A549 (cell line): ENCODE data around the gene AMPD3. TPM values are rescaled to one million over a fixed set of nuclear protein-coding genes. Genes with fewer than 3 reads are reported as not detected.
A peak's percentile ranks its signal among the peaks of the same experiment; 100 is the strongest.

Experiments used
- ATAC-seq, 2 experiments: fragments of 200-7000 bp in 1 of 2; fragments of >200 bp in 1 of 2; cut with Nextera tagmentation in 1 of 2; cut with Tn5 transposase in 1 of 2; 3 replicates each; pipeline versions ENCODE4 v1.8.0 to v1.9.1; 2018 to 2020; ENCODE audit warnings: mild to moderate bottlenecking in 1 of 2, moderate library complexity in 1 of 2
- CTCF ChIA-PET: fragments of 300-600 bp; sonication (Branson Sonifier 250); formaldehyde crosslinking; extraction: SDS; loops from one replicate; lab custom pipeline; 2021; ENCODE audit warnings: antibody characterized with exemption, inconsistent platforms; lab: Yijun Ruan, JAX
- POLR2A ChIA-PET: fragments of 350-600 bp; formaldehyde crosslinking; extraction: SDS; loops from one replicate; lab custom pipeline; 2021; ENCODE audit warnings: antibody characterized with exemption, inconsistent platforms; lab: Yijun Ruan, JAX
- DNase-seq, 2 experiments: peaks; one replicate each; pipeline versions ENCODE4 v3.0.0 to v3.0.0-alpha.2; 2011 to 2016; ENCODE audit warnings: low read depth in 1 of 2, low spot score in 1 of 2
- FAIRE-seq: peaks from 2 replicates; lab custom pipeline; 2011; peaks lifted over from hg19 to GRCh38; lab: Jason Lieb, UNC
- H3K27ac ChIP-seq, 2 experiments: fragments of >200 bp; sonication (Bioruptor Twin); formaldehyde crosslinking; 3 replicates each; pipeline ENCODE4 v1.5.1; 2016 to 2017
- H3K4me1 ChIP-seq: fragments of >200 bp; sonication (Bioruptor Twin); formaldehyde crosslinking; 3 replicates; pipeline ENCODE4 v1.6.1; 2016
- H3K4me2 ChIP-seq: fragments of >200 bp; sonication (Bioruptor Twin); formaldehyde crosslinking; 3 replicates; pipeline ENCODE4 v1.6.1; 2016
- H3K4me3 ChIP-seq: fragments of >200 bp; sonication (Bioruptor Twin); formaldehyde crosslinking; 3 replicates; pipeline ENCODE4 v1.5.1; 2016
- H3K9me3 ChIP-seq: fragments of >200 bp; sonication (Bioruptor Twin); formaldehyde crosslinking; 3 replicates; pipeline ENCODE4 v1.6.1; 2016
- BHLHE40 ChIP-seq: IDR thresholded peaks from 2 replicates; pipeline ENCODE4 v1.6.1; 2012; ENCODE audit warnings: low read depth, low read length, inconsistent platforms
- CEBPB ChIP-seq, 2 experiments: fragments of >200 bp in 1 of 2; sonication (Bioruptor Twin) in 1 of 2; formaldehyde crosslinking in 1 of 2; IDR thresholded peaks; 2 replicates each; pipeline ENCODE4 v1.6.1; 2012 to 2016
- CHD2 ChIP-seq: fragments of 150-350 bp; IDR thresholded peaks from 2 replicates; pipeline ENCODE4 v1.6.1; 2014; ENCODE audit warnings: low read length; ENCODE audit not compliant: partially characterized antibody
- CHD4 ChIP-seq: fragments of 200-600 bp; sonication (generic); IDR thresholded peaks from 2 replicates; pipeline ENCODE4 v1.6.1; 2016; ENCODE audit warnings: antibody characterized with exemption, mild to moderate bottlenecking, borderline replicate concordance
- EHF ChIP-seq: fragments of 250-450 bp; sonication (Bioruptor Pico); IDR thresholded peaks from 2 replicates; pipeline ENCODE4 v1.5.0; 2020; ENCODE audit warnings: mild to moderate bottlenecking
- EHMT2 ChIP-seq: fragments of 200-600 bp; sonication (generic); IDR thresholded peaks from 2 replicates; pipeline ENCODE4 v1.6.1; 2016; ENCODE audit warnings: antibody characterized with exemption, low read depth, mild to moderate bottlenecking, moderate library complexity
- ESRRA ChIP-seq: fragments of 150-350 bp; IDR thresholded peaks from 2 replicates; pipeline ENCODE4 v1.6.1; 2014; ENCODE audit warnings: mild to moderate bottlenecking, low read length, borderline replicate concordance
- FOSL2 ChIP-seq, 2 experiments: fragments of 450-650 bp in 1 of 2; fragments of >200 bp in 1 of 2; sonication (Bioruptor Twin) in 1 of 2; formaldehyde crosslinking; IDR thresholded peaks; 2 replicates each; pipeline versions ENCODE4 v1.5.0 to v1.6.1; 2016 to 2020; ENCODE audit warnings: mild to moderate bottlenecking in 1 of 2, moderate library complexity in 1 of 2
- GATA3 ChIP-seq: IDR thresholded peaks from 2 replicates; pipeline ENCODE4 v1.6.1; 2012; ENCODE audit warnings: borderline replicate concordance
- HOXA7 ChIP-seq: fragments of 250-450 bp; sonication (Bioruptor Pico); IDR thresholded peaks from 2 replicates; pipeline ENCODE4 v1.5.0; 2020; ENCODE audit warnings: mild to moderate bottlenecking, moderate library complexity
- HOXB5 ChIP-seq: fragments of 250-450 bp; sonication (Bioruptor Pico); IDR thresholded peaks from 2 replicates; pipeline ENCODE4 v1.5.0; 2020; ENCODE audit warnings: mild to moderate bottlenecking, moderate library complexity
- KDM5A ChIP-seq: fragments of 200-600 bp; sonication (generic); IDR thresholded peaks from 2 replicates; pipeline ENCODE4 v1.6.1; 2016; ENCODE audit warnings: antibody characterized with exemption, mild to moderate bottlenecking
- NFE2L2 ChIP-seq: fragments of 150-350 bp; conservative IDR thresholded peaks from 2 replicates; pipeline ENCODE4 v1.6.1; 2014; ENCODE audit warnings: low read length
- PHF8 ChIP-seq: fragments of 200-600 bp; sonication (generic); IDR thresholded peaks from 2 replicates; pipeline ENCODE4 v1.6.1; 2016; ENCODE audit warnings: low read depth, mild to moderate bottlenecking, antibody characterized with exemption, moderate library complexity, borderline replicate concordance
- POLR2AphosphoS2 ChIP-seq: conservative IDR thresholded peaks from 2 replicates; pipeline ENCODE4 v1.6.1; 2012; ENCODE audit warnings: low read length, improper control_type of control experiment, inconsistent platforms
- RAD21 ChIP-seq, 2 experiments: fragments of >200 bp in 1 of 2; sonication (Bioruptor Twin) in 1 of 2; formaldehyde crosslinking in 1 of 2; IDR thresholded peaks in 1 of 2; conservative IDR thresholded peaks in 1 of 2; 2 replicates in 1 of 2; 3 replicates in 1 of 2; pipeline ENCODE4 v1.6.1; 2012 to 2018; ENCODE audit warnings: inconsistent platforms in 1 of 2
- RARB ChIP-seq: fragments of 250-450 bp; sonication (Bioruptor Pico); IDR thresholded peaks from 2 replicates; pipeline ENCODE4 v1.8.0; 2021; ENCODE audit warnings: mild to moderate bottlenecking, moderate library complexity
- RCOR1 ChIP-seq: fragments of 150-350 bp; IDR thresholded peaks from 2 replicates; pipeline ENCODE4 v1.6.1; 2014; ENCODE audit warnings: antibody characterized with exemption, low read length, low read depth
- RFX5 ChIP-seq: fragments of 450-650 bp; IDR thresholded peaks from 2 replicates; pipeline ENCODE4 v1.7.1; 2014; ENCODE audit warnings: antibody characterized with exemption, mild to moderate bottlenecking, moderate library complexity
- RNF2 ChIP-seq: fragments of 200-600 bp; sonication (generic); IDR thresholded peaks from 2 replicates; pipeline ENCODE4 v1.6.1; 2016; ENCODE audit warnings: low read depth, mild to moderate bottlenecking, antibody characterized with exemption, moderate library complexity, borderline replicate concordance
- USF2 ChIP-seq: fragments of 450-650 bp; IDR thresholded peaks from 2 replicates; pipeline ENCODE4 v1.6.1; 2014; ENCODE audit warnings: antibody characterized with exemption
- ZSCAN20 ChIP-seq: fragments of 250-450 bp; sonication (Bioruptor Pico); IDR thresholded peaks from 2 replicates; pipeline ENCODE4 v1.8.0; 2022; ENCODE audit warnings: mild to moderate bottlenecking, moderate library complexity
- WGBS: methylation state at CpG from one replicate; pipeline ENCODE4 v1.1.6; 2017; ENCODE audit errors: missing lambda C conversion rate; 5-methylcytosine and 5-hydroxymethylcytosine counted together
- polyA plus RNA-seq, 4 experiments: library from polyadenylated mRNA; depleted of rRNA in 3 of 4; stranded (reverse); fragments of >200 nt; fragmentation: RNase III in 1 of 4; extraction: RNeasy Plus Mini Kit Qiagen cat#74134 plus additional on column Dnase treatment in 1 of 4; gene quantifications; 2 replicates in 3 of 4; 3 replicates in 1 of 4; pipeline ENCODE4 v1.2.3, GENCODE V29; 2011 to 2017

AMPD3 gene
- polyA plus RNA-seq, 2 of the 4 experiments (the other 2 are of a cell fraction), result 3.1 to 4.7 TPM

GRCh38 chr11:10551290-10551592 lies 96.2 kb downstream of the AMPD3 start:
- Histone ChIP-seq H3K4me3 (no peak overlapping the region), H3K27ac (no peak overlapping the region), H3K9me3 (peaks cover 6% of the 10 kb centered on the region; the same call in 1 of the 3 replicates), H3K4me1 (peaks cover 15% of the 10 kb centered on the region), H3K4me2 (peak overlapping the region; percentile 55; the same call in 1 of the 3 replicates)
- POLR2A ChIA-PET, result no interaction called here
- ATAC-seq (no peak), FAIRE-seq (no peak), DNase-seq (no peak)
- CTCF ChIA-PET, result interaction anchor here (3.5 kb wide), 1 partner anchor 10 kb away, joined by 16 read pairs; the partner anchor contains the start of gene RNF141
- TF ChIP-seq ESRRA (no peak), POLR2AphosphoS2 (no peak), KDM5A (no peak), RCOR1 (no peak), PHF8 (no peak), EHMT2 (no peak), HOXA7 (CRISPR knock-in tag) (no peak), CEBPB (IDR thresholded peaks at IDR 0.05) (no peak), CHD2 (no peak), EHF (CRISPR knock-in tag) (no peak), GATA3 (no peak), BHLHE40 (no peak)
- WGBS, result 48% methylated on average over 4 of the region's 4 CpGs

- H3K4me2 ChIP-seq, result no peak overlapping the region
- WGBS, result 89% methylated on average over 3 of the region's 3 CpGs
- no peak for TF ChIP-seq NFE2L2
- no peak for TF ChIP-seq RAD21 (conservative IDR thresholded peaks at IDR 0.05 in 1 of 2, IDR thresholded peaks at IDR 0.05 in 1 of 2)
- no peak for TF ChIP-seq HOXB5
- TF ChIP-seq USF2, result no peak
- no peak for TF ChIP-seq RARB (CRISPR knock-in tag)
- H3K9me3 ChIP-seq, result peaks cover 6% of the 10 kb centered on the region; the same call in 1 of the 3 replicates
- H3K27ac ChIP-seq, result no peak overlapping the region
- ChIA-PET CTCF (interaction anchor here (3.5 kb wide), 1 partner anchor 11 kb away, joined by 16 read pairs; the partner anchor contains the start of gene RNF141), POLR2A (no interaction called here)
- no peak overlapping the region for H3K4me3 ChIP-seq
- H3K4me1 ChIP-seq, result peaks cover 15% of the 10 kb centered on the region
- DNase-seq (no peak), ATAC-seq (no peak), FAIRE-seq (no peak)
These were observed 96.8 kb downstream of the AMPD3 start for GRCh38 chr11:10551845-10552352.

GRCh38 chr11:10556590-10556989 lies 101.5 kb downstream of the AMPD3 start:
- H3K4me2 ChIP-seq, result no peak overlapping the region
- CTCF ChIA-PET, result interaction anchor here (1.3 to 3.9 kb wide), 2 partner anchors 15 to 150 kb away, joined by 3 to 18 read pairs; partner anchors contain the start of gene RNF141
- H3K27ac ChIP-seq, result no peak overlapping the region
- peaks cover 12% of the 10 kb centered on the region for H3K4me1 ChIP-seq
- DNase-seq, result no peak
- no peak for FAIRE-seq
- no peak for ATAC-seq
- WGBS, result 70% methylated on average over 1 of the region's 1 CpG
- POLR2A ChIA-PET, result no interaction called here
- TF ChIP-seq RARB (CRISPR knock-in tag) (no peak), RCOR1 (no peak), ESRRA (no peak), RNF2 (no peak), FOSL2 (IDR thresholded peaks at IDR 0.05) (no peak), FOSL2 (CRISPR knock-in tag; IDR thresholded peaks at IDR 0.05) (no peak), RFX5 (no peak), ZSCAN20 (no peak), CHD4 (no peak)
- TF ChIP-seq, all 56 proteins: peak for 0
- Histone ChIP-seq H3K9me3 (peaks cover 6% of the 10 kb centered on the region; the same call in 1 of the 3 replicates), H3K4me3 (no peak overlapping the region)

Other genes starting within 250 kb of the AMPD3 start
- gene SBF2, start 161.0 kb upstream of the AMPD3 start, polyA plus RNA-seq (2011; rRNA removed), result 49.6 and 59.0 TPM in 2 replicates
- 11.1 to 12.5 TPM (median 11.9 TPM) in 3 replicates for gene SBF2, start 161.0 kb upstream of the AMPD3 start, polyA plus RNA-seq (2017; fragmentation: RNase III; extraction: RNeasy Plus Mini Kit Qiagen cat#74134 plus additional on column Dnase treatment)
- gene ADM, start 150.2 kb upstream of the AMPD3 start, polyA plus RNA-seq (2011; rRNA removed), result 69.4 and 72.1 TPM in 2 replicates
- gene ADM, start 150.2 kb upstream of the AMPD3 start, polyA plus RNA-seq (2017; fragmentation: RNase III; extraction: RNeasy Plus Mini Kit Qiagen cat#74134 plus additional on column Dnase treatment), result 65.8 to 91.3 TPM (median 66.3 TPM) in 3 replicates
- gene RNF141, start 85.9 kb downstream of the AMPD3 start, polyA plus RNA-seq (2011; rRNA removed), result 21.6 and 33.3 TPM in 2 replicates
- 15.6 to 18.6 TPM (median 16.8 TPM) in 3 replicates for gene RNF141, start 85.9 kb downstream of the AMPD3 start, polyA plus RNA-seq (2017; fragmentation: RNase III; extraction: RNeasy Plus Mini Kit Qiagen cat#74134 plus additional on column Dnase treatment)
- not detected in 2 replicates for gene LYVE1, start 113.4 kb downstream of the AMPD3 start, polyA plus RNA-seq (2011; rRNA removed)
- gene LYVE1, start 113.4 kb downstream of the AMPD3 start, polyA plus RNA-seq (2017; fragmentation: RNase III; extraction: RNeasy Plus Mini Kit Qiagen cat#74134 plus additional on column Dnase treatment), result 0.04 TPM in 1 of 3 replicates, not detected in the others
- 0.05 TPM in 1 of 2 replicates, not detected in the other for gene IRAG1, start 238.5 kb downstream of the AMPD3 start, polyA plus RNA-seq (2011; rRNA removed)
- 0.03 to 0.12 TPM in 2 of 3 replicates, not detected in the other for gene IRAG1, start 238.5 kb downstream of the AMPD3 start, polyA plus RNA-seq (2017; fragmentation: RNase III; extraction: RNeasy Plus Mini Kit Qiagen cat#74134 plus additional on column Dnase treatment)